NCI-H2029 treated with DMSO at 0.1 percent for 48 hours (cell line): ENCODE measurements around the gene STAT5B.

Experiments used
- DNase-seq: peaks from one replicate; lab custom pipeline; 2025; lab: John Stamatoyannopoulos, UW

Gene STAT5B

GRCh38 chr17:42178817-42179216 lies 97.4 kb downstream of the STAT5B start:
- DNase-seq: no peak

- no peak for DNase-seq
Measured at GRCh38 chr17:42177684-42178083, 98.5 kb downstream of the STAT5B start.

- DNase-seq: no peak
Measured at GRCh38 chr17:42174126-42174783, 101.9 kb downstream of the STAT5B start.

- no peak for DNase-seq
Measured at GRCh38 chr17:42171831-42172230, 104.4 kb downstream of the STAT5B start.

GRCh38 chr17:42169351-42169750 lies 106.8 kb downstream of the STAT5B start:
- DNase-seq: no peak

- no peak for DNase-seq
Measured at GRCh38 chr17:42167807-42168206, 108.4 kb downstream of the STAT5B start.

- DNase-seq: no peak
Measured at GRCh38 chr17:42166196-42166763, 109.9 kb downstream of the STAT5B start.

GRCh38 chr17:42165751-42166150 lies 110.4 kb downstream of the STAT5B start:
- no peak for DNase-seq

- DNase-seq: no peak
Measured at GRCh38 chr17:42163696-42164407, 112.3 kb downstream of the STAT5B start.

- DNase-seq: no peak
Measured at GRCh38 chr17:42163113-42163512, 113.1 kb downstream of the STAT5B start.

GRCh38 chr17:42160531-42160910 lies 115.7 kb downstream of the STAT5B start:
- DNase-seq: no peak

GRCh38 chr17:42159796-42160530 lies 116.2 kb downstream of the STAT5B start:
- no peak for DNase-seq

- no peak for DNase-seq
Measured at GRCh38 chr17:42155614-42156045, 120.6 kb downstream of the STAT5B start.

- no peak for DNase-seq
Measured at GRCh38 chr17:42153919-42154742, 122.1 kb downstream of the STAT5B start.
